DND-41 (cell line): ENCODE results near the gene GYG1.
"Not testable (repeated sequence)": the region's sequence is repeated elsewhere in the genome, so short reads cannot be mapped to it uniquely, and the experiment has no call there.

ENCODE experiments used
- ATAC-seq: fragments of 200-7000 bp; cut with Tn5 transposase; 3 replicates; pipeline ENCODE4 v1.9.1; 2021; ENCODE audit warnings: low read depth; ENCODE audit not compliant: insufficient read depth
- DNase-seq: peaks from one replicate; pipeline ENCODE4 v3.0.0-alpha.2; 2020
- H2AFZ ChIP-seq: 2 replicates; pipeline ENCODE4 v1.6.0; 2012; ENCODE audit warnings: low read depth, low read length
- H3K27ac ChIP-seq: 2 replicates; pipeline ENCODE4 v1.5.1; 2012; ENCODE audit warnings: low read length, inconsistent platforms
- H3K27me3 ChIP-seq: fragments of 200-600 bp; sonication (generic); 2 replicates; pipeline ENCODE4 v1.6.0; 2012; ENCODE audit warnings: low read length, mild to moderate bottlenecking, inconsistent platforms; ENCODE audit not compliant: insufficient read depth, poor library complexity
- H3K36me3 ChIP-seq: 2 replicates; pipeline ENCODE4 v1.5.1; 2012; ENCODE audit warnings: low read length, inconsistent platforms; ENCODE audit not compliant: insufficient read depth
- H3K4me1 ChIP-seq: 2 replicates; pipeline ENCODE4 v1.5.1; 2012; ENCODE audit warnings: mild to moderate bottlenecking, low read length; ENCODE audit not compliant: insufficient read depth
- H3K4me2 ChIP-seq: 2 replicates; pipeline ENCODE4 v1.6.0; 2012; ENCODE audit warnings: mild to moderate bottlenecking, moderate library complexity, low read length, inconsistent platforms; ENCODE audit not compliant: insufficient read depth
- H3K4me3 ChIP-seq, 2 experiments: fragments of 200-600 bp in 1 of 2; shearing (Covaris generic) in 1 of 2; 2 replicates each; pipeline ENCODE4 v1.5.1; 2012 to 2016; ENCODE audit warnings: inconsistent platforms in 2 of 2, low read length in 2 of 2, mild to moderate bottlenecking in 2 of 2, low read depth in 1 of 2, moderate library complexity in 1 of 2
- H3K79me2 ChIP-seq: 2 replicates; pipeline ENCODE4 v1.6.0; 2012; ENCODE audit warnings: low read length, inconsistent platforms; ENCODE audit not compliant: insufficient read depth
- H3K9ac ChIP-seq: 2 replicates; pipeline ENCODE4 v1.6.0; 2012; ENCODE audit warnings: low read depth, mild to moderate bottlenecking, inconsistent platforms, low read length, moderate library complexity
- H3K9me3 ChIP-seq: 2 replicates; pipeline ENCODE4 v1.5.1; 2012; ENCODE audit warnings: low read length, moderate library complexity, mild to moderate bottlenecking, inconsistent platforms; ENCODE audit not compliant: insufficient read depth, severe bottlenecking
- H4K20me1 ChIP-seq: 2 replicates; pipeline ENCODE4 v1.6.0; 2012; ENCODE audit warnings: low read length; ENCODE audit not compliant: insufficient read depth
- CTCF ChIP-seq: IDR thresholded peaks from 2 replicates; pipeline ENCODE4 v1.5.1; 2012; ENCODE audit warnings: borderline replicate concordance, low read length, moderate library complexity, mild to moderate bottlenecking; ENCODE audit not compliant: poor library complexity, severe bottlenecking; ENCODE audit errors: extremely low read depth
- EZH2 ChIP-seq: IDR thresholded peaks from 3 replicates; pipeline ENCODE4 v1.6.1; 2012; ENCODE audit warnings: borderline replicate concordance, low read depth, mild to moderate bottlenecking, moderate library complexity, low read length, inconsistent platforms; ENCODE audit not compliant: severe bottlenecking

Gene GYG1

GRCh38 chr3:148975248-148975647 is 16.1 kb upstream of the GYG1 start:
- ATAC-seq (no peak), DNase-seq (no peak)
- Histone ChIP-seq H3K4me1 (no peaks in the 10 kb centered on the region), H3K9ac (no peak overlapping the region), H3K36me3 (no peaks in the 10 kb centered on the region), H3K27ac (no peak overlapping the region), H3K4me3 (no peak overlapping the region), H2AFZ (peak overlapping the region; percentile 51), H3K27me3 (no peaks in the 10 kb centered on the region), H3K79me2 (no peaks in the 10 kb centered on the region), H3K4me2 (no peak overlapping the region), H4K20me1 (no peaks in the 10 kb centered on the region), H3K9me3 (no peaks in the 10 kb centered on the region)
- no peak for TF ChIP-seq EZH2
- no peak for TF ChIP-seq CTCF

GRCh38 chr3:148975696-148976095 is 15.6 kb upstream of the GYG1 start:
- Histone ChIP-seq H2AFZ (no peak overlapping the region; the same call in 1 of the 2 replicates), H3K4me1 (no peaks in the 10 kb centered on the region), H3K36me3 (no peaks in the 10 kb centered on the region), H3K9me3 (no peaks in the 10 kb centered on the region), H4K20me1 (no peaks in the 10 kb centered on the region), H3K27me3 (no peaks in the 10 kb centered on the region), H3K79me2 (no peaks in the 10 kb centered on the region), H3K27ac (no peak overlapping the region), H3K4me3 (no peak overlapping the region), H3K9ac (no peak overlapping the region), H3K4me2 (no peak overlapping the region)
- ATAC-seq (no peak), DNase-seq (no peak)
- TF ChIP-seq CTCF = no peak
- TF ChIP-seq EZH2 = no peak

DNA sequence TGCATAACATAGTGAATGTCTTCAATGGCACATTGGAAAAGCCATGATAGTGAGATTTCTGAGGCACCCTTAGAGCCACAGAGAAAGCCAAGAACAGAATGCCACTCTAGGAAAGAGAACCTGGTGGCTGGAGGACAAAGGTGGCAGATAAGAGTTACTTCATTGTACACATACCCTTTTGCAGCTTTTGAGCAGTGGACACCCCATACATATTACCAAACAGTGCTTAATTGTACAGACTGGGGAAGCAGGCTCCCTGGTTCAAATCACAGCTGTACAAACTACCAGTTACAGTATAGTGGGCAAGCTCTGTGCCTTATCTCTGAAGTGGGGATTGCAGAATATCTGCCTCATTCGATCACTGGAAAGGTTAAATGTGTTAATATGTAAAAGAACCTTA is 10.1 kb upstream of the GYG1 start:
- no peaks in the 10 kb centered on the region for H3K79me2 ChIP-seq
- H3K4me1 ChIP-seq = no peaks in the 10 kb centered on the region
- DNase-seq = no peak
- H3K36me3 ChIP-seq = no peaks in the 10 kb centered on the region
- H3K9ac ChIP-seq = no peak overlapping the region
- H2AFZ ChIP-seq = no peak overlapping the region
- ATAC-seq = no peak
- H3K4me2 ChIP-seq = no peak overlapping the region
- H3K9me3 ChIP-seq = no peaks in the 10 kb centered on the region
- H3K27me3 ChIP-seq = no peaks in the 10 kb centered on the region
- no peak overlapping the region for H3K4me3 ChIP-seq
- no peak for TF ChIP-seq CTCF
- no peak for TF ChIP-seq EZH2
- H3K27ac ChIP-seq = no peak overlapping the region
- H4K20me1 ChIP-seq = no peaks in the 10 kb centered on the region

DNA sequence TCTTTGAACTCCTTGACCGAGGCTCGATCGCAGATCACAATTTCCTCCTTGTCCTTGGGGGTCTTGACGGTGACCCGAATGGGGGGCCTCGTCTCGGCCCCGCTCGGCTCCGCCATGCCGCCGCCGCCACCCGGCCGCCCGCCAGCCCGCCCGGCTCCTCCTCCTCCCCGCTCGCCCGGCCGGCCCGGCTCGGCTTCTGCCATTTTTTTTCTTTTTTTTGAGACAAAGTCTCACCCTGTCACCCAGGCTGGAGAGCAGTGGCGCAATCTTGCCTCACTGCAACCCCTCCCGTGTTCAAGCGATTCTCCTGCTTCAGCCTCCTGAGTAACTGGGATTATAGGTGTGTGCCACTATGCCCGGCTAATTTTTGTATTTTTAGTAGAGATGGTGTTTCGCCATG is 3.8 kb upstream of the GYG1 start:
- H3K4me2 ChIP-seq, ATAC-seq: not testable (repeated sequence)

More for the DNA sequence above, 3.8 kb upstream of the GYG1 start:
- not testable (repeated sequence) for H2AFZ ChIP-seq, H4K20me1 ChIP-seq, H3K4me3 ChIP-seq, H3K36me3 ChIP-seq, H3K27me3 ChIP-seq, H3K27ac ChIP-seq, H3K79me2 ChIP-seq, DNase-seq, H3K9ac ChIP-seq, H3K9me3 ChIP-seq
- peaks cover 22% of the 10 kb centered on the region for H3K4me1 ChIP-seq
